ENCODE data around the gene CSMD2. TPM values are rescaled to one million over a fixed set of nuclear protein-coding genes. Genes with fewer than 3 reads are reported as not detected.

Gene CSMD2
- total RNA-seq, 1 experiment from 2014 or later = not detected

DNA sequence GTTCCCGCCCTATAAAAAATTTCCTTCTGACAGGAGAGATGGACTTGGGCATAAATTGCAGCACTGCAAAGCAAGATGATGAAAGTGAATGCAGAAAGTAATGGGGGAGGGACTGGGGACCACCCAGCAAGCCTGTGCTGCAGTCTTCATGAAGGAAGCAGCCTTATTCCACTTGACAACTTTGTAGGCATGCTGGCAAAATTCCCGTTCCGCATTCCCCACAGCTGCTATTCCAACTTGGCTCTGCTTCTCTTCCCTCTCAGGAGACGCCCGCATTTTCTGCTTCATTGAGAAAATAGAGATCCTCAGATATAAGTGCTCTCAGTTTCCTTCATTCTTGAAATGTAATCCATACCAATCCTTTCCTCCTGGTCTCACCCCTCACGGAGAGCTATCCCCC lies 298.7 kb downstream of the CSMD2 start:
- intact Hi-C loops (cut with micrococcal nuclease; ENCODE audit: unreplicated experiment) = no loop called here
- H3K4me2 ChIP-seq = no peak overlapping the region
- CTCF ChIA-PET = no interaction called here

DNA sequence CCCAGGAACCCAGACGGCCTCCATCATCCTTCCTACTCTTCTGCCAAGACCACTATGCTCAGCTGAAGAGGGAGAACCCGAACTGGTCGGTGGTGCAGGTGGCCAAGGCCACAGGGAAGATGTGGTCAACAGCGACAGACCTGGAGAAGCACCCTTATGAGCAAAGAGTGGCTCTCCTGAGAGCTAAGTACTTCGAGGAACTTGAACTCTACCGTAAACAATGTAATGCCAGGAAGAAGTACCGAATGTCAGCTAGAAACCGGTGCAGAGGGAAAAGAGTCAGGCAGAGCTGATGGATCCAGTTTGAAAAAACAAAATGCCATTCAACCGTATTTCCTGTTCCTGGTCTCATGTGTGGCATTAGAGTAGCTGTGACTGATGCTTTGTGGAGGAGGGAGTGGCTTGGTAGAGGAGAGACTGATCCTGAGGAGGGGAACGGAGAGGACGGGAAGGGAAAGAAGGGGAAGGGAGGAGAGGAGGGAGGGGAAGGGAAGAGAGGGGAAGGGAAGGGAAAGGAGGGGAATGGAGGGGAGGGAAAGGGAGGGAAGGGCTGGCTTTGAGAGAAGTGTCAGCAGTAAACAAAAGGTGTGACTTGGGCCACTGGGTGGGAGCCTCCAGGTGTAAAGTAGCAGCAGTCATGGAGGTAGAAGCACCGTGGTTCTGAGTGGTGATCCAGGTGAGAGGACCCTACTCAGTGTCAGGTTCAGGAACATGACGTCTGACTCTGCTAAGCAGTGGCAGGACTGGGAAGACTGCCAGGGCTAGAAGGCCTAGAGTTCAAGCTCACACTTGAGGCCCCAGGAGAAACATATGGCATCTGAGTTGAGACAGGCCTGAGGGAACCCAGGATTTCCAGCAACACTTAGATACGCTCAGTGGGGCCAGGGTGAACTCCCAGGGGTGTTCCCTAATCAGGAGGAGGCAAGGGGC lies 300.3 kb downstream of the CSMD2 start:
- TF ChIP-seq, protein P1, sequence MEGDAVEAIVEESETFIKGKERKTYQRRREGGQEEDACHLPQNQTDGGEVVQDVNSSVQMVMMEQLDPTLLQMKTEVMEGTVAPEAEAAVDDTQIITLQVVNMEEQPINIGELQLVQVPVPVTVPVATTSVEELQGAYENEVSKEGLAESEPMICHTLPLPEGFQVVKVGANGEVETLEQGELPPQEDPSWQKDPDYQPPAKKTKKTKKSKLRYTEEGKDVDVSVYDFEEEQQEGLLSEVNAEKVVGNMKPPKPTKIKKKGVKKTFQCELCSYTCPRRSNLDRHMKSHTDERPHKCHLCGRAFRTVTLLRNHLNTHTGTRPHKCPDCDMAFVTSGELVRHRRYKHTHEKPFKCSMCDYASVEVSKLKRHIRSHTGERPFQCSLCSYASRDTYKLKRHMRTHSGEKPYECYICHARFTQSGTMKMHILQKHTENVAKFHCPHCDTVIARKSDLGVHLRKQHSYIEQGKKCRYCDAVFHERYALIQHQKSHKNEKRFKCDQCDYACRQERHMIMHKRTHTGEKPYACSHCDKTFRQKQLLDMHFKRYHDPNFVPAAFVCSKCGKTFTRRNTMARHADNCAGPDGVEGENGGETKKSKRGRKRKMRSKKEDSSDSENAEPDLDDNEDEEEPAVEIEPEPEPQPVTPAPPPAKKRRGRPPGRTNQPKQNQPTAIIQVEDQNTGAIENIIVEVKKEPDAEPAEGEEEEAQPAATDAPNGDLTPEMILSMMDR (conservative IDR thresholded peaks at IDR 0.05) = no peak
- no peak for TF ChIP-seq EZH2 (IDR thresholded peaks at IDR 0.05; ENCODE audit: low read depth)
- H3K9me2 ChIP-seq (ENCODE audit: insufficient read depth) = no peaks in the 10 kb centered on the region
- no peak overlapping the region for H3K4me3 ChIP-seq
- ChIA-PET POLR2A (ENCODE audit: unreplicated experiment) (no interaction called here), CTCF (no interaction called here)
- H3K9me3 ChIP-seq (ENCODE audit: insufficient read depth, low read depth) = no peaks in the 10 kb centered on the region
- H3K36me3 ChIP-seq (ENCODE audit: low read depth) = no peaks in the 10 kb centered on the region
- no peaks in the 10 kb centered on the region for H3K79me2 ChIP-seq (ENCODE audit: low read depth)
- intact Hi-C loops (cut with micrococcal nuclease; ENCODE audit: unreplicated experiment) = no loop called here
- no peaks in the 10 kb centered on the region for H3F3A ChIP-seq (ENCODE audit: insufficient read depth, low read depth)
- BruUV-seq (replicated peaks) = no TSS peak
- H4K20me1 ChIP-seq (ENCODE audit: insufficient read depth) = no peaks in the 10 kb centered on the region
- H3K4me2 ChIP-seq = no peak overlapping the region
- peaks cover 37% of the 10 kb centered on the region; the same call in 1 of the 2 replicates for H3K27me3 ChIP-seq (ENCODE audit: insufficient read depth, low read depth)
- H2AFZ ChIP-seq = no peak overlapping the region
- no peaks in the 10 kb centered on the region for H3K4me1 ChIP-seq (replicated peaks; ENCODE audit: insufficient read depth)
- no peak for DNase-seq
- H3K27ac ChIP-seq = no peak overlapping the region

More for the DNA sequence above, 298.7 kb downstream of the CSMD2 start:
- Histone ChIP-seq H3K4me1 (replicated peaks; ENCODE audit: insufficient read depth) (no peaks in the 10 kb centered on the region), H3K27ac (no peak overlapping the region), H2AFZ (no peak overlapping the region), H3K27me3 (ENCODE audit: insufficient read depth, low read depth) (peaks cover 37% of the 10 kb centered on the region; the same call in 1 of the 2 replicates), H4K20me1 (ENCODE audit: insufficient read depth) (no peaks in the 10 kb centered on the region), H3K9me3 (ENCODE audit: insufficient read depth, low read depth) (no peaks in the 10 kb centered on the region), H3K36me3 (ENCODE audit: low read depth) (no peaks in the 10 kb centered on the region), H3K79me2 (ENCODE audit: low read depth) (no peaks in the 10 kb centered on the region), H3K9me2 (ENCODE audit: insufficient read depth) (no peaks in the 10 kb centered on the region), H3F3A (ENCODE audit: insufficient read depth, low read depth) (no peaks in the 10 kb centered on the region), H3K4me3 (no peak overlapping the region)
- TF ChIP-seq EZH2 (IDR thresholded peaks at IDR 0.05; ENCODE audit: low read depth) = no peak
- TF ChIP-seq, protein P1 (conservative IDR thresholded peaks at IDR 0.05) = no peak
- BruUV-seq (replicated peaks) = no TSS peak
- POLR2A ChIA-PET (ENCODE audit: unreplicated experiment) = no interaction called here
- DNase-seq = no peak

DNA sequence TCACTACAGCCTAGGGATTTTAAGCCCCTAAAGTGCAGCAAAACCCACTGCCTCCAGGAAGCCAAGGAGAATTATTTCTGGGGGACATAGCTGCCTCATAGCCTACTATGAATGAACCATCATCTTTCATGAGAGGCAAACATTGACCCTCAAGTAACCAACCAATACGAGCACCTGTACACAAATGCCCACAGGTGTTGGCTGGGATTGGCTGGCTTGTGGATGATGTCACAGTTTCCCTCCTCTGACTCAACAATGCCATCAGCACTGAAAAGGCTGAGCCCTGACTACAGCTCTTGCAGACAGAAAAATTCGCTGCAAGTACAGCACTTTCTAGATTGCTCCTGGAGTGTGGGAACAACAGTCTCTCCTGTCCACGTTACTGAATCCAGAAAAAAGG lies 301.3 kb downstream of the CSMD2 start, which contains the start of gene HMGB4:
TSS of gene HMGB4 (plus strand) at position 301 of the 400 bp plus-strand sequence. CDS start 113 bp downstream, outside the sequence.
- no peak within 1 kb of the TSS for H3K27ac ChIP-seq
- H3K9me3 ChIP-seq (ENCODE audit: insufficient read depth, low read depth) = no peaks in the 10 kb centered on the region
- no peaks in the 10 kb centered on the region for H3K9me2 ChIP-seq (ENCODE audit: insufficient read depth)
- TF ChIP-seq, protein P1 (conservative IDR thresholded peaks at IDR 0.05) = no peak
- no peak for TF ChIP-seq EZH2 (IDR thresholded peaks at IDR 0.05; ENCODE audit: low read depth)
- BruUV-seq (replicated peaks) = no TSS peak
- H4K20me1 ChIP-seq (ENCODE audit: insufficient read depth) = no peaks in the 10 kb centered on the region
- H3K79me2 ChIP-seq (ENCODE audit: low read depth) = no peaks in the 10 kb centered on the region
- H3K4me2 ChIP-seq = no peak within 1 kb of the TSS
- POLR2A ChIA-PET (ENCODE audit: unreplicated experiment) = no interaction called here
- DNase-seq = no peak
- H2AFZ ChIP-seq = no peak within 1 kb of the TSS
- CTCF ChIA-PET = no interaction called here
- no peak within 1 kb of the TSS for H3K4me3 ChIP-seq
- H3K27me3 ChIP-seq (ENCODE audit: insufficient read depth, low read depth) = peaks cover 37% of the 10 kb centered on the region; the same call in 1 of the 2 replicates
- no peaks in the 10 kb centered on the region for H3K36me3 ChIP-seq (ENCODE audit: low read depth)
- no peaks in the 10 kb centered on the region for H3K4me1 ChIP-seq (replicated peaks; ENCODE audit: insufficient read depth)
- intact Hi-C loops (cut with micrococcal nuclease; ENCODE audit: unreplicated experiment) = no loop called here
- H3F3A ChIP-seq (ENCODE audit: insufficient read depth, low read depth) = no peaks in the 10 kb centered on the region

Measured in PC-9 (cell line).